DMS 273 (cell line): ENCODE measurements around the gene LCMT1.
"Not testable (repeated sequence)": the region's sequence is repeated elsewhere in the genome, so short reads cannot be mapped to it uniquely, and the experiment has no call there.

Experiments used
- DNase-seq: peaks from one replicate; lab custom pipeline; 2025; ENCODE audit not compliant: unreplicated experiment; lab: John Stamatoyannopoulos, UW

The LCMT1 gene

GRCh38 chr16:25141648-25142047 lies 30.1 kb downstream of the LCMT1 start:
- DNase-seq: peak; percentile 17

GRCh38 chr16:25143928-25144327 lies 32.4 kb downstream of the LCMT1 start:
- peak; percentile 21 for DNase-seq

- DNase-seq: no peak
Observed at GRCh38 chr16:25148568-25149215, 37.1 kb downstream of the LCMT1 start.

- DNase-seq: no peak
Observed at GRCh38 chr16:25151996-25152395, 40.5 kb downstream of the LCMT1 start.

GRCh38 chr16:25155553-25156460 lies 44.3 kb downstream of the LCMT1 start:
- no peak for DNase-seq

GRCh38 chr16:25157271-25157875 lies 45.8 kb downstream of the LCMT1 start:
- no peak for DNase-seq

DNA sequence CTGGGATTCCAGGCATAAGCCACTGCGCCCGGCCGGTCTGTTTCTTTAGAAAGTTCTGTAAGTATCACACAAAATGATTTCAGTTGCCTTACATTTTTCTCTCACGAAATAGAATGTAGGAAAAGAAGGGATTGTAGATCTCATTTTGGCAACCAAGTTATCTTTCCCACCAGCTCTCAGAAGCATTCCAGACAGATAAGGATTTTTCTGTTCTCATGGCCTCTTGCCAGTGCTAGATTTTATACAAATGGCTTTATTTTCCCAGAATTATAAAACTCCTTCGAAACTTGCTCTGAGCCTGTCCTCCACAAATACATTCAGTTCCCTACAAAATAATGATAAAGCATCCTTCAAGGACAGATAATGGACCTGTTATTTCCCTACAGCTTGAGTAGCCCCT lies 46.9 kb downstream of the LCMT1 start:
- DNase-seq: no peak

GRCh38 chr16:25161753-25162367 lies 50.3 kb downstream of the LCMT1 start:
- no peak for DNase-seq

- no peak for DNase-seq
Observed at GRCh38 chr16:25163683-25164082, 52.1 kb downstream of the LCMT1 start.

GRCh38 chr16:25165284-25165683 lies 53.7 kb downstream of the LCMT1 start:
- DNase-seq: no peak

GRCh38 chr16:25167920-25168319 lies 56.4 kb downstream of the LCMT1 start:
- not testable (repeated sequence) for DNase-seq

GRCh38 chr16:25171390-25171789 lies 59.8 kb downstream of the LCMT1 start:
- DNase-seq: no peak

DNA sequence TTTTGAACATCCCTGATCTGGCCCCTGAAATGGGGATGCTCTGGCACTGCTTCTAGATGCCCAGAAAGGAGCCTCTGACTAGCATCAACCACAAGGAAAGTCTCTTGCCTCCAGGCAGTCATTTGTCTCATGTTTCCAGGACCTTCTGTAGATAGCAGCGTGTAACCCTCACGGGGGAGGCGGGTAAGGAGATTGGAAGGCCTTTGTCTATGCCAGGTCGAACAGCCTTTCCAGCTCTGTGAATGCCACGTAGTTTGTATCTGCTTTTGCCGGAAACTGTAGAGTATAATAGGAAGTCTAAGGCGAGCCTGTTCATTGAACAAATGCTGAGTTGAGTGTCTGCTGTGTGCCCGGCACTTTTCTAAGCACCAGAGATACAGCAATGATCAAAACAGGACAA lies 61.3 kb downstream of the LCMT1 start:
- DNase-seq: no peak

DNA sequence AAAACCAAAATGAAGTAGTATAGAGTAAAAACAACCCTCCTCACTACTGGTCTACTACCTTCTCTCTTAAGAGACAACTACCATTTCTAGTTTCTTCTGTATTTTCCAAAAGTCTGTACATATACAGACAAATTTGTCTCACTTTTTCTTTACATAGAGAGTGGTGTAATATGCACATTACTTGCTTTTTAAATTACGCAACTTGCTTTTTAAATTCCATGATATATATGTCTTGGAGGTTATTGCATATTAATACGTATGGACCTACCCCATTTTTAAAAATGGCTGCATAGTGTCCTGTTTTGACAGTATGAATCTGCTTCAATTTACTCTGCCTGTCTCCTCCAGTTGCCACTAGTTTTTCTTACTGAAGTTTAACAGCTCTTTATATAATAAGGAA lies 62.7 kb downstream of the LCMT1 start:
- no peak for DNase-seq

DNA sequence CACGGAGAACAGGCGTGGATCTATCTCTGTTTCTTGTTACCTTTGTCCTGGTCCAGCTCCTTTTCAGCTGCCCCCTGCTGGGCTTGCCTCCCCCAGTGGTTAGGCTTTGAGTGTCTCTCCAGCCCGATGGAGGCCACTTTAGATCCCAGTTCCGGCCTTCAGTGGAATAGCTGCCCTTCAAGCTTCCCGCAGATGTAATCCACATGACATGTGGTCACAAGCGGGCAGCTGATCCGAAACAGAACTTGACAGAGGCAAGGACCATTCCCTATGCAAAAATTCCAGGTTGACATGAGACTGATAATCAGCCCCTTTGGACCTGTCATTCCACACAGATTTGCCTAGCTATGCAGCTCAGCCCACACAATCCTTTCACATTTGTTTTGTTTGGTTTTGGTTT lies 64.6 kb downstream of the LCMT1 start:
- no peak for DNase-seq

GRCh38 chr16:25177512-25177830 lies 65.9 kb downstream of the LCMT1 start:
- DNase-seq: no peak

DNA sequence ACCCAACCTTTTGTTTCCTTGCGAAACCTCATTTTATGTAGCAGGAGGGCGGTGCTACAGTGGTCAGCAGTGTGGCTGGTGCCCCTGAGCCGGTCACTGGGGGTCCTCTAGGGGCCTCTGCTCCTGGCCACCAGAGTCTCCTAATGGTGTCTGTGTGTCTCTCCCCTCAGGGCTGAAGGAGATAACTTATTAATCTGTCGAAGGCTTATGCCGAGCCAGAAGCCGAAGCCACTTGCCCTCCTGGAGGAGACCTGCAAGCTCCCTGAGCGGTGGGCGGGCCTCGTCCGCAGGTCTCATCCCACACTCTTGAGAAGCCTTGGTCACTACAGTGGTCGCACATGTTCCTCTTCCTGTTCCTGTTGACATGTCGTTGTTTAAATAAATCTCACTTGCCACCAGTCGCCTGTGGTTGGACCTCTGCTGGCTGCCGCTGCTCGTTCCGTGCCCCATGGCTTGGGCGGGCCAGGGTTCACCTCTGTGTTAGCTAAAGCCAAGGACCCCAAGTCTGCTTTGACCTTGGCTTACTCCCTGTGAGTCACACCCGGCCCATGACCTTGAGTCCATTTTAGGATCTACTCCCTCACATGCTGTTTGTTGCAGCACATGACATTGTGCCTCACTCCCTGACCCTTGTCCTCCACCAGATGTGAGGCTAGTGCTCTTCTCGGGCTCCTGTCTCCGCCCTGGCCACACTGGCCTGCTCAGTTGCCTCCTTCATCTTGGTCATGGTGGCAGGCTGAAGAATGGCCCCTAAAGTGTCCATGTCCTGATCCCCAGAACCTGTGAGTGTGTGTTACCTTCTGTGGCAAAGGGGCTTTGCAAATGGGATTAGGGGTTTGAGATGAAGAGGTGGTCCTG lies 66.5 kb downstream of the LCMT1 start:
- no peak for DNase-seq

GRCh38 chr16:25181236-25181635 lies 69.7 kb downstream of the LCMT1 start:
- not testable (repeated sequence) for DNase-seq

- DNase-seq: no peak
Observed at GRCh38 chr16:25184771-25185170, 73.2 kb downstream of the LCMT1 start.

DNA sequence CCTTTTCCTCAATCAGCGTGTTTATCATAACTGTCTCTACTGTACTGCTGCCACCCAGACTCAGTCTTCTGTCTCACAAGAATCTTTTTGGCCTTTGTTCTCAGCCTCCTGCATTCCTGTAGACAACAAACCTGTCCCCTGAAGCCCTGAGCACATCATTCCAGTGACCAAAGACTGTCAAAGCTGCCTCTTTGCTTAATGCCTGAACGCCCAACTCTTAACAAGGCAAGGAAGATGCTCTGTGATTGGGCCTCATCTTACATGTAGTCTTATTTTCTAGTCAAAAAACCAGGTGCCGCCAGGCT lies 75.9 kb downstream of the LCMT1 start:
- DNase-seq: no peak

GRCh38 chr16:25189305-25189704 lies 77.8 kb downstream of the LCMT1 start:
- DNase-seq: no peak
